Occipital lobe (tissue), 3 donors: Measurements from ENCODE around the gene PAFAH1B1. TPM values are rescaled to one million over a fixed set of nuclear protein-coding genes. Genes with fewer than 3 reads are reported as not detected.

Source experiments
- DNase-seq: peaks from one replicate; lab custom pipeline; 2025; lab: John Stamatoyannopoulos, UW
- small RNA-seq: library from RNA; depleted of rRNA; stranded (forward); fragments of <200 nt; gene quantifications from one replicate; pipeline ENCODE3, GENCODE V24; 2014
- total RNA-seq: library from RNA; depleted of rRNA; stranded (reverse); fragments of >200 nt; gene quantifications from one replicate; pipeline ENCODE4 v1.2.3, GENCODE V29; 2014

PAFAH1B1 gene
- total RNA-seq, 1 donor from 2014 or later = 292 TPM

- DNase-seq = no peak
These were observed 124.9 kb downstream of the PAFAH1B1 start for GRCh38 chr17:2718150-2718938.

GRCh38 chr17:2719861-2720260 is 126.4 kb downstream of the PAFAH1B1 start:
- DNase-seq = no peak

- no peak for DNase-seq
These were observed 128.1 kb downstream of the PAFAH1B1 start for GRCh38 chr17:2721603-2722002.

- DNase-seq = no peak
These were observed 129.2 kb downstream of the PAFAH1B1 start for GRCh38 chr17:2722611-2723010.

GRCh38 chr17:2723505-2723996 is 130.1 kb downstream of the PAFAH1B1 start:
- no peak for DNase-seq

GRCh38 chr17:2723997-2724783 is 130.7 kb downstream of the PAFAH1B1 start:
- no peak for DNase-seq

- peak; percentile 31 for DNase-seq
These were observed 131.3 kb downstream of the PAFAH1B1 start for GRCh38 chr17:2724784-2725164.

GRCh38 chr17:2730764-2731353 is 137.4 kb downstream of the PAFAH1B1 start:
- no peak for DNase-seq

GRCh38 chr17:2731807-2732206 is 138.4 kb downstream of the PAFAH1B1 start:
- DNase-seq = no peak

- no peak for DNase-seq
These were observed 141.5 kb downstream of the PAFAH1B1 start for GRCh38 chr17:2734939-2735338.

Small RNA genes lying within 50 kb of the gene (small RNA-seq; reads per million reads assigned to genes)
- gene MIR6776 = not detected
- not detected for gene RN7SL608P

Other genes starting within 250 kb of the PAFAH1B1 start
- 7.6 TPM for gene MNT, start 192.6 kb upstream of the PAFAH1B1 start, total RNA-seq
- gene METTL16, start 81.8 kb upstream of the PAFAH1B1 start, total RNA-seq = 17.0 TPM
- gene CLUH, start 118.1 kb downstream of the PAFAH1B1 start, total RNA-seq = 17.5 TPM
- gene CCDC92B, start 156.0 kb downstream of the PAFAH1B1 start, total RNA-seq = 1.1 TPM
- gene RAP1GAP2, start 202.8 kb downstream of the PAFAH1B1 start, total RNA-seq = 29.3 TPM